Brain pericyte (primary cell): Measurements from ENCODE around the gene MARCHF6.
"Not testable (repeated sequence)": the region's sequence is repeated elsewhere in the genome, so short reads cannot be mapped to it uniquely, and the experiment has no call there.

ENCODE experiments used
- DNase-seq: peaks from one replicate; pipeline ENCODE4 v3.0.0-alpha.2; 2012; ENCODE audit warnings: low read depth, low spot score

MARCHF6 gene

DNA sequence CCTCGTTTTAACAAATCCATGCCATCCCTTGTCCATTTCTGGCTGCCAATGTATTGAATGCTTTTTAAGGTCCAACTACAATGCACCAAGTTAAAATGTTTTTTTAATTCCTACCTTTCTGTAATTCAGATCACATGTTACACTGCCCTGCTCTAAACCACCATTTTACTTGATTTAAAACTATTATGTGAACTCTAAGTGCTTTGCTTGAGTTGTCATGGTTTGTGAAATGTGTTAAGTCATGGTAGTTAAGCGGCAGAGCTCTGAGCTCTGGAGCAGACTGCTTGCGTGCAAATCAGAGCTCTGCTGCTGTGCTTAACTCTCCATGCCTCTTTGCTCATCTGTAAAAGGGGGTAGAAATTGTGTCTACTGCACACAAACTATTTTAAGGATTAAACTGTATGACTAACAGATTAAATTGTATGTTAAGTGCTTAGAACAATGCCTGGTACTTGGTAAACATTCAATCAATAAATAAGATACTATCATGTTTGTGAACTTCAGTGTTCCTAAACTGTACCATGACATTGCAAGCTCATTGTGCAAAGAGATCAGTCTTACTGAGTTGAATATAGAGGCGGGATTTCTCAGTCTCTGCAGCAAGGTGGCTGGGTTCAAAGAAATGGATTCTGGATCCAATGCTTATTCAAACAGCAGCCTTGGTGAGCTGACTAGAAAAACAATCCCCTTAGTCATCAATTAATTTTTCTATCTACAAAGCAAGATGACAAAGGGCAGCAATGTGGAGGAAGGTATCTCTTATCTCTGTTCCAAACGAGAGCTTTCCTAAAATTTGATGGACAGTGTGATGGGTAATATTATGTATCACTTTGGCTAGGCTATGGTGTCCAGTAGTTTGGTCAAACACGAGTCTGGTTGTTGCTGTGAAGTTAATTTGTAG, 29.7 kb upstream of the MARCHF6 start:
- DNase-seq: no peak

DNA sequence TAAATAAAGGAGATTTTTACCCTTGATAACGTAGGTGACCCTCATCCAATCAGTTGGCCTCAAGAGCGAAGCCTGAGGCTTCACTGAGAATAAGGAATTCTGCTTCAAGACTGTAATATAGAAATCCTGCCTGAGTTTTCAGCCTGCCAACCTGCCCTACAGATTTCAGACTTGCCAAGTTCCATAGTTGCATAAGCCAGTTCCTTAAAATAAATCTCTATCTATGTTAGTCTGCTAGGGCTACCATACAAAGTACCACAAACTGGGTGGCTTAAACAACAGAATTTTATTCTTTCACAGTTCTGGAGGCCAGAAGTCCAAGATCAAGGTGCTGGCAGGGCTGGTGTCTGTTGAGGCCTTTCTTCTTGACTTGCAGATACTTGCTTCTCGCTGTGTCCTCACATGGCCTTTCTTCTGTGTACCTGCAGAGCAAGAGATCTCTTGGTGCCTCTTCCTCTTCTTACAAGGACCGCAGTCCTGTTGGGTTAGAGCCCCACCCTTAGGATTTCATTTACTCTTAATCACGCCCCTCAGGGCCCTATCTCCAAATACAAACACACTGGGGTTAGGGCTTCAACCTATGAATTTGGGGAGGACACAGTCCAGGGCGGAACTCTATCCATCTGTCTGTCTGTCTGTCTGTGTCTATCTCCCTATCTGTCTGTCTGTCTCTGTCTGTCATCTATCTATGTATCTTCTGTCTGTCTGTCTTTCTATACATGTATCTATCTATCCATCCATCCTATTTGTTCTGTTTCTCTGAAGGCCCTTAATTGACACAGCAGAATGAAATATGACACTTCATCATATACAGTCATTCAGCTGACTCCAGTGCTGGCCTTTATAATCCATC, 28.8 kb upstream of the MARCHF6 start:
- no peak for DNase-seq

DNA sequence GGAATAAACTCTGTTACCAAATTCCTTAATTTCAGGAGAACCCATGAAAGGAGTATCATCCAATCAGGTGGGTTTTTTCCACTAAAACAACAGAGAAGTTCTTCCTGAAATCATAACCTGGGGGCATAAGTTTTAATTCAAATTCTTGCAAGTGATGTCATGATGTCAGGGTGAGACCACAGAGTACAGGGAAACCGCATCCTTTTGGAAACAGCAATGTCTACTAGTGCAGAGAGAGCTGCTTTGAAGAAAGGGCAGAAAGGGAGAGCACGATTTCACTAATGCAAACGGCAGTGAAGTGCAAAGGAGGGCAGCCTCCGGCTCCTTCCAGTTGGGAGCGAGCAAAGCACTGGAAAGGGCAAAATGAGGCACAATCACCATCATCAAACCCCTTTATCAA, 25.2 kb upstream of the MARCHF6 start:
- no peak for DNase-seq

DNA sequence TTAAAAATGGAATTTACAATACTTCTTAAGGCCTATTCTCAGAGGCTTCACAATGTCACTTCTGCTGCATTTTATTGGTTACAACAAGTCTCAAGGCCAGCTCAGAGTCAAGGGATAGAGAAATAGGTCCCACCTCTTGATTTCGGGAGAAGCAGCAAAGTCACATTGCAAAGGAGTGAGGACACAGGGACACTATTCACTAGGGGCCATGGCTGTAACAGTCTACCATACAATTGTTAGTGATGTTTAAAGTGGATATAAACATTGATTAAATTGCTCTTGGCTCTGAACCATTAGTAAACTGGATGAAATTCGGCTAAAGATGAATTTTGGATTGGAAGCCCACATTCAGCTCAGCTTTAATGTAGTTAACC, 24.1 kb upstream of the MARCHF6 start:
- DNase-seq: no peak

DNA sequence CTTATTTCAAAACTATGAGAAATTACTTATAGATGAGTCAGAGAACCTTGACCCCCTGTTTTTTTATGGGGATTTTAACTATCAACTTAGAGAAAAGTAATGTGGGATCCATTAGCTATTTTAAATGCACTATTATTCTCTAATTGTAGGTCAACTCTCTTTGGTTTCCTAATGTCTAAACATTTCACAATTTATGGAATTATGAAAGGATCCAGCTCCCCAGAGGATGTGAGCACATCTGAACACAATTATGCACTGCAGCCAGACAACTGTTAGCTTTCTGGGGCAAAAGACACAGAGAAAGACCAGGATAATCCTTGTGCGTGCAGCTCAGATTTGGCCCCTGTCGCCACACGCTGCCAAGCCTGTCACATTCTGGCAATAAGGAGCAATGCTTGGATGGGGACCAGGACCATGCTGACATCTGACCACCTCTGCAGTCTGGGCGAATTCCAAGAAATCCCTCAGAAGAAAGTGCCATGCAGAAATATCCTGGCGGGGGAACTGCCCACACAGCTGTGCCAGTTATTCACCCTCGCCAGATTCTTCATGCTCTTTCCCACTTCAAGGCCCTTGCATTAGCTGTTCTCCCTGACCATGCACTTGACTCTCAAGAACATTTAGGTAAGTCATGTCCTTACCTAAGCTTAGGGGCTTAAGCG, 23.5 kb upstream of the MARCHF6 start:
- peak; percentile 76 for DNase-seq

DNA sequence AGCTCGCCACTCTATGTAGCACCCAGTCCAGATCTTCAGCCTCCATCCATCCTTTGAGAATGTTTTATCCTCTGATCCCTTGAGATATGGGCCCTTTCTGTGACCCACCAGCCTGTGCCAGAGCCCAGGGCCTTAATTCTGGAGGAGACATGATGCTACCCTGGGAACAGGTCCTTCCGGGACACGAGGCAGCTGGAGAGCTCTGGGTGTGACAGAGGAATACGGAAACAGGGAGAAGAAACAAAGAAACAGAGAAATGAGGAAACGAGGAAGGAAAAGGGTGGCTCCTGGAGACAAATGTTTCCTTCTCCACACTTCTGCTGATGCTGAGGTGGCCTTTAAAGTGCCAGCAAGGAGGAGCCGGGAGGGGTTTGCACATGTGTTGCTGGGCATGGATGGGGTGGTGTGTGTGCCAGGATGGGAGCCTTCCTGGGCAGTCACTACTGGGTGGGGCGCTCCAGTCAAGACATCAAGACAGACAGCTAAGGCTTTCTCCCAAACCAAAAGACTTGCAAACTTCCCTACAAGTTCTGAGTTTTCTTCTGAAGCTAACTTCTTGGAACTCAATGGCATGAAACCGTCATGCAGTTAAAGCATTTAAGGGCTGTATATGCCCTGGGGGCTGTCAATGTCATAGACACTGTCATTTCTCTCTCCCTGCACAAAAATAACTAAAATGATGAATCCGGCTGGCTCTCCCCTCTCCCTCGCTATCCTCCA, 22.8 kb upstream of the MARCHF6 start:
- DNase-seq: no peak

DNA sequence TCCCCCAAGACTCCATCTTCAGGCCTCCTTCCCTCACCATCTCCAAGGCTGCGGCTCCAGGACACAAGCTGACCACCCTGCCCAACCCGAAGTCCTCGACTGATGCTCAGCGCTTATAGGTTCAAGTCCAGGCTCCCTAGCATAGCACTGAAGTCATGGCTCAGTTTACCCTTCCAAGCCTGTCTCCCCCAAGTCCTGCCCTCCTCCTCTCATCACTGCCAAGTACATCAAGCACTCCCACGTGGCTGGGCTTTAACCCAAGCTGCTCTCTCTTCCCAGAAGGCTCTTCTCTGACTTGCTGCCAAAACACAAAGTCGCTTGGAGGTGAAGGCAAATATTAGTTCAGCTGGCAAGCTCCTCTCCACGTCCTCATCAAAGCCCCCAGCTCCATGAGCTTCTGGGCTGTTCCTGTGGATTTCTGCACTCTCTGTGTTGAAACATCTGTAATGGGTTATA, 22.1 kb upstream of the MARCHF6 start:
- peak; percentile 95 for DNase-seq

DNA sequence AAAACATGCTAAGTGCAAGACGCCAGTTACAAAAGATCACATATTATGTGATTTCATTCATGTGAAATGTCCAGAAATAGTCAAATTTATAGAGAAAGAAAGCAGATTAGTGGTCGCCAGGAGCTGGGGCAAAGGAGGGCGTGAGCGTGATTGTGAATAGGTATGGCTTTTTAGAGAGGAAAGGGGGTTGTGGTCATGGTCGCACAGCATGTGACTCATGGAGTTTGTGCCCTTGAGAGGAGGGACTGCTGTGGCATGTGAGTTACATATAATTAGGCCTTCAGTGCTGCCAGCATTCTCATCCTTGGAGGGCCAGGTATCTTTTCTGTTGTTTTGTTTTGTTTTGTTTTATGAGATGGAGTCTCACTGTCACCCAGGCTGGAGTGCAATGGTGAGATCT, 21.2 kb upstream of the MARCHF6 start:
- no peak for DNase-seq

DNA sequence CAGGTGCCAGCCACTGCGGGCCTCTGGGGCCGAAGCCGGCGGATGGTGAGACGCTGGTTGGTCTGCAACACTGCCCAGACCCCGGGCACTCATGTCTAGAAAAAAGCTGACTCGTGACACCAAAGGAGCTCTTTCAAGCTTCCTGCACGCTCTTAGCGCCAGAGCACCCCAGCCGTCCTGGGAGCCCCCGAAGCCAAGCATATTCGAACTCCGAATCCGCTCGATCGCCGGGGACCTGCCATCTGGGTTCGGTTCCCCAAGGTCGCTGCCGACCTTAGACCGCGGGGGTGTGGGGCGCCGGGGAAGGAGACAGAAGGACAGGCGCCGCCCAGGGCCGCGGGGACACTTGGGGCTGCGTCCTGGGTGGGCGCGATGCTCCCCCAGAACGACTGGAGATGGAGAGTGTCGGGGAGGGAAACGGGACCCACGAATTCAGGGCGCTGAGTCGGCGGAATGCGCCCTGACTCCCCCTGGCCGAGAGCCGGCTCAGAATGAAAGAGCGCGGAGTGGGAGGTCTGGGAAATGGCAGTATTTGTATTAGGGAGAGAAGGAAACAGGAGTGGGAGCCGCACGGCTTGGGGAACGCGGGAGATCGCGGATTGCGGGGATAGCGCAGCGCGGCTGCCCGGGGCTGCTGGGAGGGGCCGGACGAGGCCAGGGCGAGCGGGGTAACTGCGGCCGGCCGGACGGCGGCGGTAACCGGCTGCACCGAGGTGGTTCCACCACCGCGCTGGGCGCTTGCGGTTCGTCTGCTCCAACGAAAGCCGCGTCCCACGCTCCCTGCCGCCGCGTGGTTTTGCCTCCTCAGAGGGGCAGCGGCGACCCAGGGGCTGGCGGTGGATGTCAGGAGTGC, 20.1 kb upstream of the MARCHF6 start:
- DNase-seq: no peak

DNA sequence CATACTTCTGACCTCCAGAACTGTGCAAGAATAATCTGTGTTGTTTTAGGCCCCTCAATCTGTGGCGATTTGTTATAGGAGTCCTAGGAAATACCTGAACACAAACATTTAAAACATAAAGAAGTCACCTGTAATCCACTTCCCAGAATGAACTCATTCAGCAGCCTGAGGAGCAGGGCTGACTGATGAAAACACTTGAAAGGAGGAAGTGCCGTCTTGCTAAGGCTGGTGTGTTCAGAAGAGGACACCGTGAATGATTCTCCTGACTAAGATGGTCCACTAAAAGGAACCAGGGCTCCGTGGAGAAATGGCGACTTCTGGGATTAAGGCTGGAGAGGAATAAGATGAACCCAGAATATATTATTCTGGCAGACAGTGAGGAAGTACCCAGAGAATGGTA, 18.7 kb upstream of the MARCHF6 start:
- DNase-seq: no peak

DNA sequence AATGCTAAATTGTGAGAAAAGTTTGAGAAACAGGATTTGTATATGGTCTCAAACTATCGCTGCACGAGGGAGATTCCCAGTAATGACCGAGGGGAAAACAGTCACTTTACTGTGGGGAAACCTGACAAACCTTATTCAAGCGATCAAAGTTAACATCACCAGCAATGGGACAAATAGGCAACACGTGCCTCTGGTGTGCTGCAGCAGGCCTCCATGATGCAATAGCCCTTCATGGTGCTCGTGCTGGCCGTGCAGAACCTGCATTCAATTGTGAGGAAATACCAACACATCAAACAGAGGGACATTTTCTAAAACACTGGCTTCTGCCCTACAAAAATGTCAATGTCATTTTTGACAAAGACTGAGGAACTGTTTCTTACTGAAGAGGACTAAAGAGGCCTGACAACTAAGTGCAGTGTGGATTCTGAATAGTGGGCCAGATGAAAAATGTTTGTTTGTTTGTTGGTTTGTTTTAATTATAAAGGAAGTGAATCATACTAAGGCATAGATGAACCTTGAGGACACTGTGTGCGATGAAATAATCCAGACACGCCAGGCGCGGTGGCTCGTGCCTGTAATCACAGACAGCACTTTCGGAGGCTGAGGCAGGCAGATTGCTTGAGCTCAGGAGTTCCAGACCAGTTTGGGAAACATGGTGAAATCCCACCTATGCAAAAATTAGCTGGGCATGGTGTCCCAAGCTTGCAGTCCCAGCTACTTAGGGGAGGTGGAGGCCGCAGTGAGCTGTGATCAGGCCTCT, 17.6 kb upstream of the MARCHF6 start:
- DNase-seq: no peak

DNA sequence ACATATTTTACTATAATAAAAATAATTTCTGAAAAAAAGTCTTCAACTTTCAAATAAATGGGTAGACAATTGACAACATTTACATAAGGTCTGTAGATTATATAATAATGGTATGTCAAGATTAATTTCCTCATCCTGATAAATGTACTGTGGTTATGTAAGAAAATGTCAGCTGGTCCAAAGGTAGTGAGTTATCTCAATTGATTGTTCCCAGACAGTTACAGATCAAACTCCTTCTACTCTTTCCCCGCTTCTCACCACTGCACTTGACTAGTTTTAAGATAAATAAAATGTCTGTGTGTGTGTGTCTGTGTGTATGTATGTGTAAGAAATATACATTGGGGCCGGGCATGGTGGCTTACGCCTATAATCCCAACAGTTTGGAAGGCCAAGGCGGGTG, 16.4 kb upstream of the MARCHF6 start:
- DNase-seq: no peak

DNA sequence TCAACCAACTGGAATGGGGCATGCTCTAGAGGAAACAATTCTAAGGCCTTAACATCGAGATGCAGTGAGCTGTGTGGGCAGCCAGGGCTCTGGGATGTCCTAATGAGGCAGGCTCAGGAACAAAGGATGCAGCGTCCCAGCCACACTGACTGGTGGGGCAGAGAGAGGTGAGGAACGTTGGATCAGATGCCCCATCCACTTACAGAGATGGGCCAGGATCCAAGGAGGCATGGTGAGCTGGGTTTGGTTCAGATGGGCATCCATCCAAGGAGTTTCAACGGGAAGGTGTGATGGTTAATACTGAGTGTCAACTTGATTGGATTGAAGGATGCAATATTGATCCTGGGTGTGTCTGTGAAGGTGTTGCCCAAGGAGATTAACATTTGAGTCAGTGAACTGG, 15.5 kb upstream of the MARCHF6 start:
- no peak for DNase-seq

DNA sequence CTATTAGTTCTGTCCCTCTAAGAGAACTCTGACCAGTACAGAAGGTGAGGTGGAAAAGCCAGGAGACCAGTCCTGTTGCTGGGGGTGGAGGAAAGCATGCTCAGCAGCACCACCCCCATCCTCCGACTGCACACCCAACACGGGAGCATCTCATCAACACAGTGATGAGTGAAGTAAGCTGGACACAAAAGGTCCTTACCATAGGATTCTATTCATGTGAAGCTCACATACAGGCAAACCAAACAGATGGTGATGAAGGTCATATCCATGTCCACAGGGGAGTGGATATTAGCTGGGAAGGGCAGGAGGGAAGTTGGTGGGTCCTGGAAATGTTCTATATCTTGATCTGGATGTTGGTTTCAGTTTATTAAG, 14.8 kb upstream of the MARCHF6 start:
- no peak for DNase-seq

DNA sequence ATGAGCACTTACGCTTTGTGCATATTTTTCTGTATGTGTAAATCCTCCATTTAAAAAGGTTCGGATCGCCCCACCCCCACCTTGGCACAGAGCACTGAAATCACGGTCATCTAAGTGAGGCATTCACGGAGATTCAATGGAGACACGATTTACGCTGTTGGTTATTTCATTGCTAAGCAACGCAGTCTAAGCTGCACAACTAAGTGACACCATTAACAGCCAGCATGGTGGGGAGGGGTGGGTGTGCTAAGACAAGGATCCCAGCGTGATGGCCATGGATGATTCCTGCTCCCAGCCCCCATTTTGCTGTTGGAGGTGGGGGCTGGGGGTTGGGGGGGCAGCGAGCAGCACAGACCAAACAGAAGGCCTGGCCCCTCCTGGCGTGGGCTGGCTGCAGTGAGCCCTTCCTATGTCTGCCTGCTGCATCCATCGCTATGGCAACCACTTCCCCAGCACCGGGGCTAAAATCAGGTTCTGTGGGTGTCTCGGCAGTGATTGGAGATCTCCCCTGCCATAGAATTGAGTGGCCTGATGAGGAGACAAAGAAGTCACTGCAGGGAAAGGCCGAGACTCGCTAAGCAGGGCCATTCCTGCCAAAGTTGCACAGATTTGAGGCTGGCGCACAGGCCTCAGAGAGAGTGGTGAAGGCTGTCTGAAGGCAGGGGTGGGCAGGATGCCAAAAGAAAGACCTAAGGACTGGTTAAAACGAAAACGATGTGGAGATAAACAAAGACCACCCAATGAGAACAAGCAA, 14.3 kb upstream of the MARCHF6 start:
- DNase-seq: no peak

DNA sequence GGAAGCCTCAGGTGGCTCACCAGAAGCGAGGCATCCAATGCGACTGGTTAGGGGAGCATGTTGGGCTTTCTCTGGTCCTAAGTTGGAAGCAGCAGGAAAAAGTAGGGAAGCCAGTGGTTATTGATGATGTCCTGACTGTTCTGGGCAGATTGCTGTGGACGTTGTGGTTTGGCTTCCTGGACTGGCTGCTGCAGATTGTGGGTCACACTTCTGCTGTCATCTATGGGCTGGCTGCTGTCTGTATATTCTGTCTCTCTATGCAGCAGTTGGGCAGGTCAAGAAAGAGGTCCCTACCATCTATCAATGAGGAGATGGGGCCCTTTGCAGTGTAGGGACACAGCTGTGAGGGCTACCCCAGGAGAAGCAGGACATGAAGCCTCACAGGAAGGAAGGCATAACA, 13.5 kb upstream of the MARCHF6 start:
- no peak for DNase-seq

DNA sequence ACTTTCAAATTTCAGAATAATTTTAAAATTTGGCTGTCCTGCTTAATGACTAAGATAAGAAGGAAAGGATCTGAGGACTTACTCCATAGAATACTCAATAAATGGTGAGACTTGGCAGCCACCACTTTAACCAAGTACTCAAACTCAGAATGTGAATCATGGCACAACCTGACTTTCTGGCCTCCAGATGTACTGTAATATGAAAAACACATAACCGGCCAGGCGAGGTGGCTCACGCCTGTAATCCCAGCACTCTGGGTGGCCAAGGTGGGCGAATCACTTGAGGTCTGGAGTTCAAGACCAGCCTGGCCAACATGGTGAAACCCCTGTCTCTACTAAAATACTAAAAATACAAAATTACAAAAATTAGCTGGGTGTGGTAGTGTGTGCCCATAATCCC, 10.0 kb upstream of the MARCHF6 start:
- no peak for DNase-seq

DNA sequence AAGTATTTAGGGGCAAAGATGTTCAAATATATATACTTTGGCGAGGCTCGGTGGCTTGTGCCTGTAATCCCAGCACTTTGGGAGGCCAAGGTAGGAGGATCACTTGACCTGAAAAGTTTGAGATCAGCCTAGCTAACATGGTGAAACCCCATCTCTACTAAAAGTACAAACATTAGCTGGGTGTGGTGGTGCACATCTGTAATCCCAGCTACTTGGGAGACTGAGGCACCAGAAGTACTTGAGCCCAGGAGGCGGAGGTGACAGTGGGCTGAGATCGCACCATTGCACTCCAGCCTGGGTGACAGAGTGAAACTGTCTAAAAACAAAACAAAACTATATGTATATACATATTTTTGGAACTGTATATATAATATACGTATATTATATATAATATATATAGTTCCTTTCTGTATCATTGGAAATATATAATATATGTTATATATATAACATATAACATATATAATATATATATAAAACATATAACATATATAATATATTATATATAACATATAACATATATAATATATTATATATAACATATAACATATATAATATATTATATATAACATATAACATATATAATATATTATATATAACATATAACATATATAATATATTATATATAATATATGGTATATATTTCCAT, 8.9 kb upstream of the MARCHF6 start:
- not testable (repeated sequence) for DNase-seq

DNA sequence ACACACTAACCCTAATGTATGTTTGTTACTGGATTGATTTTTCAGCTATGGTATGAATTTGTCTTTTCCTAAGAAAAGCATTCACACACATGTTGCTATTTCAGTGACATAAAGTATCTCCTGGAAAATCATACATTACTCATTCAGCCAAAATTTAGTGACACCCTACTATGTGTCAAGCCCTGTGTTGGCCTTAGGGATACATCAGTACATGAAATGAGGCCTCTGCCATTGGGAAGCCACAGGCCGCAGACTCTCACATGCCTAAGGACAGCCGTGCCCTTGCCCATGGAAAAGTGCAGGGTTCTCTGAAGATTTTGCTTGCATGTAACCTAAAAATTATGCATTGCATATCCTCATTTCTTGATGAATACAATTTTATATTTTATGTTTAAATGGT, 5.2 kb upstream of the MARCHF6 start:
- no peak for DNase-seq
